ENCODE measurements around the gene NADK.

NADK gene

DNA sequence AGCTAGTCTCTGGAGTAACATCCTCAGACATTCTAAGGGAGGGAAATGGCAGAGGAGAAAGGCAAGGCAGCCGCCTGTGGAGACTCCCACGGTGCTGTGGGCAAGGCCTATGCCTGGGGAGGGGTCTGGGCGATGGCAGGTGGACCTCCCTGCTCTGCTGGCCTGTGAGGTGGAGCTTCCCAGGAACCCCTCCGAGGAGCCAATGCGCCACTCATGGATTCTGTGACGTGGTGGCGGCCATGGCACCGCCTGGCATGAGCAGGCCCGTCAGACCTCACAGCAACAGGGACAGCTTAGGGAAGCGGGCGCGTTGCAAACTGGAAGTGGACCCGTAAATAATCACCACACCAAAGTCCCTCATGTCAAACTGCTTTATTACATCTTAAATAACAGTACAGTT is 6.7 kb upstream of the NADK start:
- no peak for DNase-seq

DNA sequence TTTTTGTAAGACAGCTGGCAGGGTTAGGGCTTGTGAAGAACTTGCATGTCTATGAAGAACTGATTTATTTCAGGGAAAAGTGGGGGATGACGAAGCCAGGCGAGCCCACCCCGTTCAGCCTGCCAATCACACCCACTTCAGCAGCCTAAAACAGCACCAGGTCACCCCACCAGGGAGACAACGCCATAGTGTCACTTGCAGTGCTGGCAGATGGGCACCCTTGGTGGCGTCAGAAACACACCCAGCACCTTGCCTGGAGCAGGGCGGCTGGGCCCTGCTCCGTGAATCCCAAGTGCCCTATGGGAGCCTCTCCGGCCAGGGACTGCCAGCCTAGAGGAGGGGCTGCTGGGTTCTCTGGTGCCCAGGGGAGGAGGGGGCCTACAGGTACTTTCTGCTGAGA is 5.0 kb upstream of the NADK start:
- no peak for DNase-seq

DNA sequence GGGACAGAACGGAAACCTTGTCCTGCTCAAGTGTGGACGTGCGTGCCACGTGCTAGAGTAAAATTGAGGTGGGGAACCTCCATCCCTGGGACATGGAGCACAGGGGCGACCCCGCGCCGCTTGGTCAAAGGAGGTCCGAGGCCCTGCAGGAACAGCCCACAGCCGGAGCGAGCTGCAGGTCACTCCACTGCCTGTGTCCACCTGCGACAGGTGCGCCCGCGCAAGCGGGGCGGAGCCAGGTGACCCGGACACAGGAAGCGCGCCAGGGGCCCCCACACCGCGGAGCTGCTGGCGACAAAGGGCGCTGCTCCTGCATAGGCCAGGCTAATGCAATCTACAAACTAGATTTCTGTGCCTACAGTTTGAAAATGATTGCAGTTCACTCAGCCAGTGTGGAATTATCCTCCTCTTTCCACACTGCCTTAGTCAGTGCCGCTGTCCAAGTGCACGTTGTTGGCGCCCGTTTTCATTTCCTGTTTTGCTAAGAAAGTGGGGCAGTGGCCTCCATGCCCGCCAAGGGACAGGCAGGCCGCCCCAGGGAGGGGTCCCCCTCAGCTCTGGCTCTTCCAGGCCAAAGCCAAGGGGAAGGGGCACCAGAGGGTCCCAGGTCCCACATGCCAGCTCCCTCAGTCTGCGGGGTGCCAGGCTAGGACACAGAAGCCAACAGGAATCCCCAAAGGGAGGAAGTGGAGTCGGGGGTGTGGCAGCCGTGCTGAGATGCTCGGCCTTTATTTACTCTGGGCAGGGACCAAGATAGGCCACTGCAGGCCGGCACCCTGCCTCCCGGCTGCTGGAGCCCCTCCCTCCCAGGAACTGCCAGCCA is 4.3 kb upstream of the NADK start:
- DNase-seq: no peak

DNA sequence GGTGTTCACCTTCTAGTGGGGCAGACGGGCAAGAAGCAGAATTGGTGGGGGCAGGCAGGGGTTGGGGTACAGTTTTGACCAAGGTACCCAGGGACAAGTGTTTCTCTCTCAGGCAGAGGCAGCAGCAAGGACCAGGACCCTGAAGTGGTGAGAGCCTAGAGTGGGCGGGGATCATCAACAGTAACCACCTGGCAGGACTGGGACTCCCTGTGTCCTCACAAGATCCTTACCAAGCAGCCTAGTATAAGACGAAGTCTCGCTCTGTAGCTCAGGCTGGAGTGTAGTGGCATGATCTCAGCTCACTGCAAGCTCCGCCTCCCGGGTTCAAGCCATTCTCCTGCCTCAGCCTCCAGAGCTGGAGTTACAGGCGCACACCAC is 3.2 kb upstream of the NADK start:
- no peak for DNase-seq

DNA sequence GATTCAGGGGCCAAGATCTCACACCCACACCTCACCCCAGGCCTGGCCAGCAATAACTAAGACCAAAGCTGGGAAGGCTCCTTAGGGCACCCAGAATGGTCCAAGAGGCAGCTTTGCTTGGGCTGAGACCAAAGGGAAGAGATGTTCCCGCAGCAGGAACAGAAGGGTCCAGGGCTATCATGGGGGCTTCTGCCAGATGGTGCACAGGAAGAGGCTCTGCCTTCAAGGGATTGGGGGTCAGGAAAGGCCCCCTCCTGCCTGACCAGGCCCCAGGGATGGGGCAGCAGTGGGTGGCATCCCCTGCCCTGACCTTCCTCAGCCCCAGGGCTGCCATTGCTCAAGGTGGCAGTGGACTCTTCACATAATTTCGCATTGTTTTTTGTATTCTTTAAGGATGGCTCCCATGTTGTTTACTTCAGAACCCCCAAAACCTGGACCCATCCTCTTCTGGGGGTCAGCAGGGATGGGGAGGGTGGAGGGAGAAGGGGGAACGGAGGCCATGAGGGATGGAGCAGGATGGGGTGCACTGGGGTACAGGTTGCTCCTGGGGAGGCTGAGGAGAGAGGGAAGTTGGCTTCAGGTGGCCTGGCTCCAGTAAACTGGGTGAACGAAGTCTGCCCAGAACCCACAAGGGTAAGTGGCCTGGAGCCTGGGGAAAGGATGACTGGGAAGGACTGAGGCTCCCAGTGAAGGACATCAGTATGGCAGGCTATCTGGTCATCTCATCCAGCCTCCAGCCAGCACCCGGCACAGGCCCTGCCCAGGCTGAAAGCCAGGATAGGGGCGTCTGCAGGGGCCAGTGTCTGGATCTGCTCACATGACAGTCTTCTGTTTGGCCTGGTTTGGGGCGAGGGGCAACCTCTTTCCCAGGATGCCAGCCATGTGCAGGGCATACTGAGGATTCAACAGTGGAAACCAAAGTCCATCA is 2.6 kb upstream of the NADK start:
- no peak for DNase-seq

DNA sequence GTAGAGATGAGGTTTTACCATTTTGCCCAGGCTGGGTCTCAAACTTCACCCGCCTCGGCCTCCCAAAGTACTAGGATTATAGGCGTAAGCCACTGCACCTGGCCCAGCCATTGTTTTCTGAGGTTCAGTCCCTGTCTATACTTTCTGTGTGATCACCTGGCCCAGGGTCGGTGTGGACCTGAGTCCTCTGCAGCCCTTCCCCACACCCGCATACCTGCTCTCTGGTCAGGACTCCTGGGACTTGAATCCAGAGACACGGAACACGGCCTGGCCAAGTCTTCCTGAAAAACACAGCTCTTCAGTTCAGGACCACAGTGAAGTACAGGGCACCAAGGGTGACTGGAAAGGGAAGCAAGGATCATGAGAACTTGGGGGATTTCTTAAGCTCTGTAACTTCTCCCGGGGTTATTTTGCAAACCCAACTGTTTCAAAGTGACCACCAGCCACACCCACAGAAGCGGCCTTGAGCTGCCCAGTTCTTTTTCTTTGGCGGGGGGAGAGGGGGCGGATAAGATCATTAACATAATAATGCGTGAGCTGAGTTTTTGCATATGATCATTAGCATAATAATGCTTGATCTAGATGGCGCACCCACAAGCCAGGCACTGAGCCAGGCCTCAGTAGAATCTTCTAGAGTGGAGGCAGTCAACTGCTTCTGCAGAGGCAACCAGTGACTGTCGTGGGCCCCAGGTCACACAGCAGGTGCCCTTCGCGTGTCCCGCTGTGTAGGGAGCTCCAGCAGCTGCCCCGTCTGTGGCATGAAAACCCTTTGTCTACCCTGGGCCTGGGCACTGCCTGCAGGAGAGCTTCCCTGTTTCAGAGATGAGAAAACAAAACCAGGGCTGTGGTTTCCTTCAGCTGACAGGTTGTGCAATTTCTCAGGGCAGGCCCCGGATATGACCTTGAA is 1.7 kb upstream of the NADK start:
- no peak for DNase-seq

DNA sequence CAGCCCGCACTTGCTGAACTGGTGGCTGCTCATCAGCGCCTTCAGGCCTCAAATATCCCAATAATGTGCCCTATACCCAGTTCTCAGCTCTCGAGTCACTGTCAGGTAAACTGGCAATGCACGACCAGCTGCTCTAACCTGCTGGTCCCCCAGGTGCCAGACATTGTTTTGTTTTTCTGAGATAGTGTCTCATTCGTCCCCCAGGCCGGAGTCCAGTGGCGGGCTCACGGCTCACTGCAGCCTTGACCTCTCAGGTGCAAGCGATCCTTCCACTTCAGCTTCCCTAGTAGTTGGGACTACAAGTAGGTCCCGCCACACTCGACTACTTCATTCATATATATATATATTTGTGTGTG is 1.0 kb upstream of the NADK start:
- DNase-seq: no peak

DNA sequence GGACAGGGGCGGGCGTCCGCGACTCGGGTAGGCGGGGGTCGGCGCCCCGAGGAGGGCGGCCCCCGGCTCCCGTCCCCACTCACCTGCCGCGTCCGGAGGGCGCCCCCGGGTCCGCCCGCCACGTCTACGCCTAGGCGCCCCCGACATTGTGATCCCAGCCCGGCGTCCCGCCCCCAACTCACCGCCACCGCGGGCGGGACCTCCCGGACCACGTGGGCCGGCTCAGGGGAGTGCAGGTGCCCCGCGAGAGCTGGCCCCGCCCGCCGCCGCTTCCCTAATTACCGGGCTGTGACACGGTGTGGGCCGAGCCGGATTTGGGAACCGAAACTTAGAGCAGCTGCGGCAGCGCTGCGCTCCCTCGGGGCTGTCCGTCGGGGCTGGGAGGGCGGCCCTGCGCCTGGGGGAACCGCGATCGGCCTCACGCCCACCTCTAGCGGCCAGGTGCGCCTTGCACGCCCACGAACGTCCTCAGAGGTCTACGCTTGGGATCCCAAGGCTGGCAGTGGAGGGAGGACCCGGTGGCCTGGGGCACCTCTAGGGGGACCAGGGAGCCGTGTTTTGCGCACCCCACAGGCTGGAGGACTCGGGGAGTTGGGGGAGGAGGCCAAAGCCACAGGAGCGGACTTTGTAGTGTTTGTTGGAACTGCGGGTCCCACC is 521 bp upstream of the NADK start:
- no peak for DNase-seq

DNA sequence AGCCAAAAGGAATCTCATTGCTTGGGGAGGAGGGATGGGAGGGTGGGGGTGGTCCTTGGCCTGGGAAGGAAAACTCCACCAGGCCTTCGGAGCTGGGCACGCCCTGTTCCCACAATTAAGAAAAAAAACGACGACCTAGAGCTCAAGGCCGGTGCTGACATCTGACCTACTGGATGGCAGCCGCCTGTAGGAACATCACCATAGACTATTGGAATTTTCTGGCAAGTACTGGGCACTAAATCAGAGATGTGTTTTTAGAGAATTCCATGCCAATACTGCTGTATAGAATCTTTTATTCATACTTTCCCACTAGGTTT is 729 bp downstream of the NADK start:
- no peak for DNase-seq

DNA sequence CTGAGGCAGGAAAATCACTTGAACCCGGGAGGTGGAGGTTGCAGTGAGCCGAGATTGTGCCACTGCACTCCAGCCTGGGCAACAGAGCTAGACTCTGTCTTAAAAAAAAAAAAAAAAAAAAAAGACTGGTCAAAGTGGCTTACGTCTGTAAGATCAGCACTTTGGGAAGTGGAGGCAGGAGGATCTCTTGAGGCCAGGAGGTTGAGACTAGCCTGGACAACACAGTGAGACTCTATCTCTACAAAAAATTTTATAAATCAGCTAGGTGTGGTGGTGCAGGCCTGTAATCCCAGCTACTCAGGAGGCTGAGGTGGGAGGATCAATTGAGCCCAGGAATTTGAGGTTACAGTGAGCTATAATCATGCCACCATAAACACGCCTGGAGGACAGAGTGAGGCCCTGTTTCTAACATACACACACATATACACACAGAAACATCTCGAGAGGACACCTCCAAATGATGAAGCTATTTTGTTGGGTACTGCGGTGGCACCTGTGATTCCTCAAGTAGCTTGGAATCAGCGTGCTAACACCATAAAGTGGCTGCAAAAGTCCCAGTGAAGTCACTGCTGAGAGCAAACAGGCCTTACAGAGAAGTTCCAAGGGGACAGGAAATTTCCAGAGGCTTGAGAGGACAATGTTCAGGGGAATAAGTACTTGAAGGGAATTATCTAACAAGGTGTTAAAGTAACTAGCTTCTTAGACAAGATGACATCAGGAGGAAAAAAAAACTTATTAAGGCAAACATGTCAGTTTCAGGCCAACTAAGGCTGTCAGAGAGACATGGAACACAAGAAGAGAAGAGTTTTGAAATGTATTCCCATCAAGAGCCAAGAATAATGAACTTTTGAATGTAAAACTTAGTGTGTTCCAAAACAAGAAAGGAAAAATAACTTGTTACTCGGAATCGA is 1.3 kb downstream of the NADK start:
- no peak for DNase-seq

DNA sequence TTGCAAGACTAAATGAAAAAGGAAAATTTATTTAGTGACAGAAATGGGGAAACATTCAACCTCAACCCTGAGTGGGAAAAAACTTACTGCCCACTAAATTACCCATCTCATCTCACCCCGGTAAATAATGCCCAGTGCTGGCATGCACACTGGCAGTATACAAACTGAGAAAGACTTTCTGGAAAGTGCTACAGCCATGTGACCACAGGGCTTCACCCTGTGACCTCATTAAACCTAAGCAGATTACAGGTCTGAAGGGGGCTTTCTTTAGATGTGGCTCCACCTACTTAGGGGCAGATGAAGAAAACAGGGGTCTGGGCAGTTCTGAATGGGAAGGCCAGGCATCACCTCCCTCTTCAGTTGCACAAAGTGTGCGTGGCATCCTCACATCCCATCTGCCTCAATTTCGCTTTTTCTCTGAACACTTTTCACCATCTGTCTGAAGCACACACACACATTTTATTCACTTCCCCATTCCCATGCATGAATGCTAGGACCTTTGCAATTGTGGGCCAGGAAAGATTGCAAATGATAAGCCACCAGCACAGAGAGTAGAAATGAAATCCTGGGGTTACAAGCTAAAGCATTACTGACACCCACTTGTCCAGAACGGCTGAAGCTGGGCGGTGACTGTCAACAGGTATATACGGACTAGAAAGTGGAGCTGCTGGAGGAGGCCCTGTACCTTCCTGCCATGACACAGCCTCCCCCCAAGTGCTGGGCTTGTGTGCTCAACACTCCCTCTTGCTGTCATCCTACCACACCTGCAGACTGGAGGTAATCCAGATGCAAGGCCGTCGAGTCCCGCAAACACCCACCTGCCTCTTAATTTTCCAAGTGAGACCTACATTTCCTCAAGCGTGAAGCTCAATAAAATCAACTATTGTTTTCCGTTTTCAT is 2.7 kb downstream of the NADK start:
- DNase-seq: no peak

DNA sequence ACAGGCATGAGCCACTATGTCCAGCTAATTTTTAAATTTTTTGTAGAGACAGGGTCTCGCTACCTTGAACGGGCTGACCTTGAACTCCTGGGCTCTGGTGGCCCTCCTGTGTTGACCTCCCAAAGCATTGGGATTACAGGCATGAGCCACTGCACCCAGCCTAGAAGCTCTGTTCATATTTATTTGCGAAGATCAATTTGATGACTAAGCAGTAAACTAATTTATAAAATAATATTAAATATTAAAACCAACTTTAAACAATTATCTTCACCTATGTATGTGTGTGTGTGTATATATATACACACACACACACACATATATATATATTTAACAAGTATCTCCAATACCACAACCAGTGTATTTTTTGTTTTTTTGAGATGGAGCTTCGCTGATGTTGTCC is 4.4 kb downstream of the NADK start:
- DNase-seq: no peak

DNA sequence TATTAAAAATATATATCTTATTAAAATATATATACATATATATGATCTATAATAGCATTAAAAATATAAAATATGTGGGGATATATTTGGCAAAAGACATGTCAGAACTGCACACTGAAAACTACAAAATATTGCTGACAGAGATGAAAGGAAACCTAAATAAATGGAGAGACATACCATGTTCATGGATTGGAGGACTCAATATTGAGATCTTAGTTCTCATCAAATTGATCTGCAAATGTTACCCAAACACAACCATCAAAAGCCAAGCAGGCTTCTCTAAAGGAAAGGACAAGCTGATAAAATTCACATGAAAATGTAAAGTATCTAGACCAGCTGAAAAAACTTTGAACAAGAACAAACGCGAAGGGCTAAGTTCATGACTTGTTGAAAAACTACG is 7.2 kb downstream of the NADK start:
- DNase-seq: no peak

DNA sequence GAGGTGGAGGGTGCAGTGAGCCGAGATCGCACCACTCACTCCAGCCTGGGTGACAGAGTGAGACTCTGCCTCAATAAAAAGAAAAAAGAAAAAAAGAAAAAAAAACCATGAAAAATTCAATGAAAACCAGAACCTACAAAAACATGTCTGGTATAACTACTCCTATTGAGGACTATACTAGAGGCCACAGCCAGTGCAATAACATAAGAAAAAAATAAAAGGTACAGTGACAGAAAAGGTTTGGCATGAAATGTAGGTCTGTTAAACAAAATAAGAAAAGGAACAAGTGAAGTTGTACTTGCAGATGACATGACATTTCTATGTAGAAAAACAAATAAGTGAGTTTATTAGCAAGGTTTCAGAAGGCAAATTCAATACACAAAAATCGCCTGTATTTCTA is 8.2 kb downstream of the NADK start:
- no peak for DNase-seq

DNA sequence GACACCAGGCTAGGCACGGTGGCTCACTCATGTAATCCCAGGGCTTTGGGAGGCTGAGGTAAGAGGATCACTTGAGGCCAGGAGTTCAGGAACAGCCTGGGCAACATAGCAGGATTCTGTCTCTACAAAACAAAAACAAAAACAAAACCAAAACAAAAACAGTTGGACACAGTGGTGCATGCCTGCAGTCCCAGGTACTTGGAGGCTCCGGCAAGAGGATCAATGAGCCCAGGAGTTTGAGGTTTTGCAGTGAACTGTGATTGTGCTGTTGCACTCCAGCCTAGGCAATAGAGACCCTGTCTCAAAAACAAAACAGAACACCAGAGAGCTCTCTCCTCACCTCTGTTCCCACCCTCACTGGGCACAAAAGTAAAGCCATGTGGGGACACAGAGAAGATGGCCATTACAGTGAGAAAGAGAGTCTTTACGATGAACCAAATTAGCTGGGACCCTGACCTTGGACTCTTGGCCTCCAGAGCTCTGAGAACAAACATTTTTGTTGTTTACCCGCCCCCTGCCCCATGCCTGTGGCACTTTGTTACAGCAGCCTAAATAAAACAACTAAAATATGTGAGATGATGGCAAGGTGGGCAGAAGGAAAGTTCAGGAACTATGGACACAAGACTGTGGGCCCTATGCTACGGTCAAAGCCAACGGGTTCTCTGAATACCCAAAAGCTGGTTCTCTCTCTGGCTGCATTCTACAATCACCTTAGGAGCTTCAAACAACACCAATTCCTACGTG is 9.8 kb downstream of the NADK start:
- DNase-seq: no peak

DNA sequence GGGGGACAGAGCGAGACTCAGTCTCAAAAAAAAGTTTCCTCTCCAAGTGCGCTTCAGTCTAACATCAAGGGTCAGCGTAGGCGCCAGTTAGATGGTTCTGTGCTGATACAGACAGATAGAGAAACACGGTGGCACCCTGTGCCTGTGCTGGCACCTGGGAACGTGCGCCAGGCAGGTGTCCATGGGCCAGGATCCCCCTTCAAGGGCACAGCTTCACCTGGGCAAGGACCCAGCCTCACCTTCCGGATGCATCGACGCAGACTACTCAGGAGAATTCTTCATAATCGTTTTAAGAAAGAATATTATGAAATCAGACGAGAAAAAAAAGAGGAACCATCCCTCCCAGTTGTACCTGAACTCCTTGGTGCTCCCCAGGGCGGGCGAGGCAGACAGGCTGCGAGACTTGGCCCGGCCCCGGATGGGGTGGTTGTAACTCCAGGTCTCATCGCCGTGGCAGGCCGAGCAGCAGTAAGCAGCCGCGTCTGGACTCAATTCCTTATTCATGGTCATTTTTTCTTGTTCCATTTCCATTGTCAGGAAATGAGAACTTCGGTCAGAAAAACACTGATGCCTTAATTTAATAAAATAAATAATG is 13.3 kb downstream of the NADK start:
- DNase-seq: no peak

DNA sequence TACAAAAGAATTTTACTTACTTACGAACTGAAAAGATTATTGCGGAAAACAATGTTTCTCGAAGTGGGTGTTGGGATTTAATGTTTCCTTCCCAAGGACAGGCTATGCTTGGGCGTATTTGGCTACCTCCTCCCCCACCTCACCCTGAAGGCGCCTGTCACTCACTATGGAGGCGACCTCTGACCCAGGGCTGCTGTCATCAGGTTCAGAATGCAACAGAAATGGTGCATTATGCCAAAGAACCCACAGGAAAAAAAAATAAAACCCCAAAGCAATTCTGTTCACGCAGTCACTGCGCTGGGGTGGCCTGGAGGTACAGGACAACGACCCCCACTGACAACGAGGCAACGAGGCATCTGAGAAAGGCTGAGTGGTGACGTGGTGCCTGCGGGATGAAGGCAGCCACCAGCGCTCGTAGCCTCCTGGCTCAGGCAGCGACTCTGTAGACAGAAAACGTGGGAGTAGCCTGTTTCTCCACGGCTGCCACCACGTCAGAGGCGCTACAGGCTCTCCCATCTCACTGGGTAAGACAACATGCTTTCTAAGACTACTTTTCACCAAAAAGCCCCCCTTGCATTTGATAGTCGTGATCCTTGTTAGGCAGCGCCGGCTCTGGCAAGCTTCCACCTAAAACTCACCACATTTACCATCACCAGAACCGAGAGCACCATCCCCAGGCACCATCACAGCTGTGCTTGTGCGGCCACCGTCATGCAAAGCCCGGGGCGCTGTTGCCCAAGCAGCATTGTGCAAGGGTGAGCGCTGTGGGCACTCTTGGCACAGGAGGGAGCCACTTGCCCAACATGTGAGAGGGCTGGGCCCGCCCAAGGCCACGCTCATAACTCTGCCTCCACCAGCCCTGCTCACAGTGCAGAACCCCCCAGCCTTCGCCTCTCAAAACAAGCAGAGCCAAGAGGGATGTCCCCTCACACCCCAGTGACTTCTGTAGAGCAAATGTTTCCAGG is 14.3 kb downstream of the NADK start:
- no peak for DNase-seq
